H9 (cell line): Measurements from ENCODE around the gene REV1. TPM values are rescaled to one million over a fixed set of nuclear protein-coding genes. Genes with fewer than 3 reads are reported as not detected.

Source experiments
- DNase-seq: peaks from one replicate; pipeline ENCODE4 v3.0.0-alpha.2; 2017
- H2AFZ ChIP-seq: one replicate; pipeline ENCODE4 v1.6.1; 2013; ENCODE audit warnings: mild to moderate bottlenecking, low read length, control low read depth, moderate library complexity
- H2AK5ac ChIP-seq: 2 replicates; pipeline ENCODE4 v1.6.1; 2013; ENCODE audit warnings: low read length, control low read depth, mixed read lengths; ENCODE audit not compliant: insufficient read length
- H2BK120ac ChIP-seq: one replicate; pipeline ENCODE4 v1.6.1; 2013; ENCODE audit warnings: low read depth, mild to moderate bottlenecking, low read length, control low read depth, inconsistent platforms; ENCODE audit not compliant: poor library complexity, severe bottlenecking
- H2BK12ac ChIP-seq: 2 replicates; pipeline ENCODE4 v1.6.1; 2013; ENCODE audit warnings: low read length, control low read depth, mixed read lengths, low read depth; ENCODE audit not compliant: insufficient read length
- H2BK15ac ChIP-seq: 2 replicates; pipeline ENCODE4 v1.6.1; 2013; ENCODE audit warnings: low read depth, low read length, control low read depth
- H2BK20ac ChIP-seq: one replicate; pipeline ENCODE4 v1.6.1; 2013; ENCODE audit warnings: low read depth, mild to moderate bottlenecking, low read length, control low read depth, inconsistent platforms; ENCODE audit not compliant: poor library complexity, severe bottlenecking
- H2BK5ac ChIP-seq: 2 replicates; pipeline ENCODE4 v1.6.1; 2013; ENCODE audit warnings: low read length, control low read depth, mixed read lengths; ENCODE audit not compliant: insufficient read length
- H3K14ac ChIP-seq: 2 replicates; pipeline ENCODE4 v1.6.1; 2013; ENCODE audit warnings: low read length, control low read depth; ENCODE audit not compliant: insufficient read depth
- H3K18ac ChIP-seq: 2 replicates; pipeline ENCODE4 v1.6.1; 2013; ENCODE audit warnings: low read depth, mild to moderate bottlenecking, mixed read lengths, low read length, control low read depth; ENCODE audit not compliant: insufficient read length
- H3K23ac ChIP-seq: 2 replicates; pipeline ENCODE4 v1.6.1; 2013; ENCODE audit warnings: low read length, control low read depth, mixed read lengths, low read depth; ENCODE audit not compliant: insufficient read length
- H3K23me2 ChIP-seq: 2 replicates; pipeline ENCODE4 v1.6.1; 2013; ENCODE audit warnings: low read depth, mild to moderate bottlenecking, mixed read lengths, low read length, control low read depth; ENCODE audit not compliant: insufficient read length, poor library complexity, severe bottlenecking
- H3K27ac ChIP-seq: 2 replicates; pipeline ENCODE4 v1.5.1; 2013; ENCODE audit warnings: low read length, control low read depth, mixed read lengths, low read depth; ENCODE audit not compliant: insufficient read length
- H3K27me3 ChIP-seq: 2 replicates; pipeline ENCODE4 v1.6.1; 2013; ENCODE audit warnings: low read length, control low read depth, inconsistent platforms; ENCODE audit not compliant: insufficient read depth
- H3K4ac ChIP-seq: 2 replicates; pipeline ENCODE4 v1.6.1; 2013; ENCODE audit warnings: low read depth, mild to moderate bottlenecking, control low read depth, inconsistent platforms, low read length, moderate library complexity
- H3K4me1 ChIP-seq: 2 replicates; pipeline ENCODE4 v1.6.1; 2013; ENCODE audit warnings: low read length, control low read depth, inconsistent platforms; ENCODE audit not compliant: insufficient read depth
- H3K4me2 ChIP-seq: 2 replicates; pipeline ENCODE4 v1.6.1; 2013; ENCODE audit warnings: low read length, control low read depth, mixed read lengths; ENCODE audit not compliant: insufficient read length, insufficient read depth
- H3K56ac ChIP-seq: 2 replicates; pipeline ENCODE4 v1.6.1; 2013; ENCODE audit warnings: low read depth, mild to moderate bottlenecking, mixed read lengths, low read length, control low read depth; ENCODE audit not compliant: insufficient read length
- H3K79me1 ChIP-seq: 2 replicates; pipeline ENCODE4 v1.6.1; 2013; ENCODE audit warnings: low read depth, mild to moderate bottlenecking, moderate library complexity, low read length, control low read depth, inconsistent platforms; ENCODE audit not compliant: insufficient read depth, poor library complexity, severe bottlenecking
- H3K79me2 ChIP-seq: 2 replicates; pipeline ENCODE4 v1.6.1; 2013; ENCODE audit warnings: low read length, control low read depth, inconsistent platforms; ENCODE audit not compliant: insufficient read depth
- H3K9ac ChIP-seq: 2 replicates; pipeline ENCODE4 v1.6.1; 2013; ENCODE audit warnings: low read length, control low read depth, mixed read lengths; ENCODE audit not compliant: insufficient read length; ENCODE audit errors: extremely low read depth
- H3K9me3 ChIP-seq: one replicate; pipeline ENCODE4 v1.6.1; 2013; ENCODE audit warnings: low read depth, low read length, inconsistent platforms; ENCODE audit not compliant: control insufficient read depth
- H3T11ph ChIP-seq: one replicate; pipeline ENCODE4 v1.6.1; 2013; ENCODE audit warnings: mild to moderate bottlenecking, low read length, control low read depth, inconsistent platforms
- H4K20me1 ChIP-seq: one replicate; pipeline ENCODE4 v1.6.1; 2013; ENCODE audit not compliant: control insufficient read depth, insufficient read length, insufficient read depth
- H4K5ac ChIP-seq: 2 replicates; pipeline ENCODE4 v1.6.1; 2013; ENCODE audit warnings: low read depth, mild to moderate bottlenecking, mixed read lengths, low read length, control low read depth; ENCODE audit not compliant: insufficient read length
- H4K8ac ChIP-seq: replicated peaks from 2 replicates; pipeline ENCODE4 v1.6.1; 2013; ENCODE audit warnings: low read length, control low read depth, mixed read lengths, low read depth; ENCODE audit not compliant: insufficient read length
- H4K91ac ChIP-seq: 2 replicates; pipeline ENCODE4 v1.6.1; 2013; ENCODE audit warnings: low read depth, mild to moderate bottlenecking, moderate library complexity, mixed read lengths, low read length, control low read depth; ENCODE audit not compliant: insufficient read length
- H3K27ac Mint-ChIP-seq, 3 experiments: 2 replicates in 2 of 3; 3 replicates in 1 of 3; pipeline ENCODE4 v1.8.0; 2020 to 2021; ENCODE audit warnings: mixed read lengths in 3 of 3, mild to moderate bottlenecking in 1 of 3, moderate library complexity in 1 of 3
- H3K27me3 Mint-ChIP-seq: 2 replicates; pipeline ENCODE4 v1.8.0; 2021; ENCODE audit warnings: low read depth, mild to moderate bottlenecking, moderate library complexity, mixed read lengths
- H3K36me3 Mint-ChIP-seq, 3 experiments: 2 replicates in 2 of 3; 3 replicates in 1 of 3; pipeline ENCODE4 v1.8.0; 2020 to 2021; ENCODE audit warnings: low read depth in 3 of 3, mixed read lengths in 3 of 3; ENCODE audit not compliant: insufficient read depth in 1 of 3
- H3K4me1 Mint-ChIP-seq, 2 experiments: 2 replicates each; pipeline ENCODE4 v1.8.0; 2020; ENCODE audit warnings: mixed read lengths in 2 of 2
- H3K4me3 Mint-ChIP-seq, 2 experiments: 2 replicates in 1 of 2; 3 replicates in 1 of 2; pipeline ENCODE4 v1.8.0; 2020 to 2021; ENCODE audit warnings: mild to moderate bottlenecking in 2 of 2, mixed read lengths in 2 of 2, moderate library complexity in 1 of 2
- H3K9me3 Mint-ChIP-seq, 2 experiments: 2 replicates in 1 of 2; 3 replicates in 1 of 2; pipeline ENCODE4 v1.8.0; 2020; ENCODE audit warnings: mild to moderate bottlenecking in 2 of 2, mixed read lengths in 2 of 2, moderate library complexity in 1 of 2
- CTCF ChIP-seq: fragments of 200-600 bp; sonication (generic); conservative IDR thresholded peaks from 3 replicates; pipeline ENCODE4 v1.8.0; 2021; ENCODE audit warnings: antibody characterized with exemption, mild to moderate bottlenecking
- WGBS: extraction: QIAGEN DNeasy Blood & Tissue Kit; methylation state at CpG from one replicate; pipeline ENCODE4 v1.1.7; 2013; ENCODE audit warnings: missing lambda C conversion rate, low lambda C conversion rate, mixed read lengths; ENCODE audit not compliant: insufficient read length; ENCODE audit errors: extremely low coverage; 5-methylcytosine and 5-hydroxymethylcytosine counted together
- total RNA-seq: library from RNA; stranded (reverse); gene quantifications from 2 replicates; pipeline ENCODE4 v1.2.1, GENCODE V29; 2021

Gene REV1
- total RNA-seq, 1 experiment from 2014 or later, result 41.6 TPM

GRCh38 chr2:99380376-99381010 lies 109.3 kb downstream of the REV1 start:
- H3K36me3 Mint-ChIP-seq, result peaks cover 49 to 78% (median 76%) of the 10 kb centered on the region in 3 experiments
- no peak for DNase-seq
- WGBS, result no CpG with 5 or more reads among the region's 3 CpGs

More at GRCh38 chr2:99380376-99381010, 109.3 kb downstream of the REV1 start:
- H3K23me2 ChIP-seq, result no peaks in the 10 kb centered on the region
- no peak overlapping the region for H2BK20ac ChIP-seq
- no peak overlapping the region for H2AK5ac ChIP-seq
- H3K14ac ChIP-seq, result no peak overlapping the region
- H4K91ac ChIP-seq, result no peak overlapping the region
- H3K27ac ChIP-seq, result no peak overlapping the region
- no peak overlapping the region for H3T11ph ChIP-seq
- H2BK120ac ChIP-seq, result no peak overlapping the region
- no peak overlapping the region for H3K23ac ChIP-seq
- H4K8ac ChIP-seq, result no peak overlapping the region
- no peaks in the 10 kb centered on the region for H3K9me3 ChIP-seq
- H3K79me2 ChIP-seq, result no peaks in the 10 kb centered on the region; the same call in 1 of the 2 replicates
- no peaks in the 10 kb centered on the region; the same call in 1 of the 2 replicates for H3K4me1 ChIP-seq
- H3K9ac ChIP-seq, result no peak overlapping the region
- no peak overlapping the region for H3K56ac ChIP-seq
- H2BK15ac ChIP-seq, result no peak overlapping the region
- no peaks in the 10 kb centered on the region for H3K27me3 ChIP-seq
- Mint-ChIP-seq H3K27ac (peak overlapping the region; percentile 4 to 81 (median 73); a peak in 6 of 7 replicates), H3K27me3 (no peaks in the 10 kb centered on the region), H3K9me3 (no peaks in the 10 kb centered on the region), H3K4me3 (no peak overlapping the region), H3K4me1 (peaks cover 18 to 24% of the 10 kb centered on the region in 2 experiments)
- H3K18ac ChIP-seq, result no peak overlapping the region
- no peak overlapping the region for H4K5ac ChIP-seq
- H2AFZ ChIP-seq, result no peak overlapping the region
- no peak for TF ChIP-seq CTCF
- H3K79me1 ChIP-seq, result no peaks in the 10 kb centered on the region
- no peak overlapping the region for H2BK12ac ChIP-seq
- H4K20me1 ChIP-seq, result no peaks in the 10 kb centered on the region
- H3K4ac ChIP-seq, result no peak overlapping the region
- H3K4me2 ChIP-seq, result no peak overlapping the region
- H2BK5ac ChIP-seq, result no peak overlapping the region
